NOMO-1 treated with dmso at 0.1 percent for 144 hours (cell line): ENCODE data around the gene RPRD2.
"Not testable (repeated sequence)": the region's sequence is repeated elsewhere in the genome, so short reads cannot be mapped to it uniquely, and the experiment has no call there.

ENCODE experiments used
- DNase-seq: peaks from one replicate; lab custom pipeline; 2025; ENCODE audit not compliant: unreplicated experiment; lab: John Stamatoyannopoulos, UW

The RPRD2 gene

GRCh38 chr1:150363426-150364230 lies at the start of gene RPRD2:
Gene RPRD2 (plus strand): TSS chr1:150364147. CDS start chr1:150364715, 568 bp downstream.
- peak; percentile 97 for DNase-seq

GRCh38 chr1:150314691-150315090 lies 49.3 kb upstream of the RPRD2 start:
- DNase-seq, result not testable (repeated sequence)

GRCh38 chr1:150320667-150320978 lies 43.3 kb upstream of the RPRD2 start:
- no peak for DNase-seq

- peak; percentile 10 for DNase-seq
Observed at GRCh38 chr1:150321826-150322166, 42.2 kb upstream of the RPRD2 start.

GRCh38 chr1:150322310-150322709 lies 41.6 kb upstream of the RPRD2 start:
- DNase-seq, result peak; percentile 69

- no peak for DNase-seq
Observed at GRCh38 chr1:150332651-150333290, 31.2 kb upstream of the RPRD2 start.

- no peak for DNase-seq
Observed at GRCh38 chr1:150346316-150346715, 17.6 kb upstream of the RPRD2 start.

GRCh38 chr1:150352866-150353265 lies 11.1 kb upstream of the RPRD2 start:
- DNase-seq, result no peak

GRCh38 chr1:150362721-150363425 lies 1.1 kb upstream of the RPRD2 start:
- no peak for DNase-seq

- peak; percentile 55 for DNase-seq
Observed at GRCh38 chr1:150364231-150365003, 470 bp downstream of the RPRD2 start.

- DNase-seq, result no peak
Observed at GRCh38 chr1:150365941-150366340, 2.0 kb downstream of the RPRD2 start.

- no peak for DNase-seq
Observed at GRCh38 chr1:150366416-150367296, 2.7 kb downstream of the RPRD2 start.

GRCh38 chr1:150371110-150371509 lies 7.2 kb downstream of the RPRD2 start:
- no peak for DNase-seq

- DNase-seq, result no peak
Observed at GRCh38 chr1:150372580-150372979, 8.6 kb downstream of the RPRD2 start.

- DNase-seq, result no peak
Observed at GRCh38 chr1:150376110-150376509, 12.2 kb downstream of the RPRD2 start.

- no peak for DNase-seq
Observed at GRCh38 chr1:150383631-150384324, 19.8 kb downstream of the RPRD2 start.

GRCh38 chr1:150385537-150386445 lies 21.8 kb downstream of the RPRD2 start:
- no peak for DNase-seq

- no peak for DNase-seq
Observed at GRCh38 chr1:150386592-150386991, 22.6 kb downstream of the RPRD2 start.

GRCh38 chr1:150387200-150387599 lies 23.3 kb downstream of the RPRD2 start:
- DNase-seq, result no peak
